Kidney (tissue), 14 donors: ENCODE results near the gene TM9SF3. TPM values are rescaled to one million over a fixed set of nuclear protein-coding genes. Genes with fewer than 3 reads are reported as not detected.

Experiments
- DNase-seq, 5 donors: peaks; one replicate each; pipeline ENCODE4 v3.0.0-alpha.2; 2013 to 2020
- FAIRE-seq: peaks from 2 replicates; lab custom pipeline; 2012; peaks lifted over from hg19 to GRCh38; lab: Jason Lieb, UNC
- H3K27ac ChIP-seq, 2 donors: one replicate each; pipeline ENCODE4 v1.7.0; 2013; ENCODE audit warnings: low read depth in 2 of 2, low read length in 2 of 2, inconsistent platforms in 1 of 2
- H3K27me3 ChIP-seq: one replicate; pipeline ENCODE4 v1.7.1; 2013; ENCODE audit warnings: low read length, inconsistent platforms; ENCODE audit not compliant: control insufficient read depth, insufficient read depth
- H3K36me3 ChIP-seq, 3 donors: one replicate each; pipeline versions ENCODE4 v1.7.0 to v1.7.1; 2013; ENCODE audit warnings: low read length in 3 of 3, control low read depth in 1 of 3, inconsistent platforms in 1 of 3; ENCODE audit not compliant: insufficient read depth in 3 of 3, control insufficient read depth in 2 of 3
- H3K4me1 ChIP-seq, 3 donors: one replicate each; pipeline versions ENCODE4 v1.7.0 to v1.7.1; 2013; ENCODE audit warnings: low read length in 3 of 3, inconsistent platforms in 1 of 3, low read depth in 1 of 3; ENCODE audit not compliant: control insufficient read depth in 2 of 3, insufficient read depth in 2 of 3
- H3K4me3 ChIP-seq, 3 donors: one replicate each; pipeline versions ENCODE4 v1.7.0 to v1.8.1; 2013; ENCODE audit warnings: low read length in 3 of 3, control low read depth in 1 of 3, inconsistent platforms in 1 of 3
- H3K9ac ChIP-seq, 3 donors: one replicate each; pipeline versions ENCODE4 v1.7.0 to v1.7.1; 2013; ENCODE audit warnings: low read length in 3 of 3, control low read depth in 1 of 3, inconsistent platforms in 1 of 3
- H3K9me3 ChIP-seq, 3 donors: one replicate each; pipeline versions ENCODE4 v1.7.0 to v1.7.1; 2013; ENCODE audit warnings: low read length in 3 of 3, control low read depth in 1 of 3, inconsistent platforms in 1 of 3; ENCODE audit not compliant: control insufficient read depth in 2 of 3, insufficient read depth in 1 of 3
- intact Hi-C: fragments of 100-400 bp; cut with DNase I; formaldehyde crosslinking; loops from one replicate; pipeline ENCODE4 v1.11.1; 2022
- polyA plus RNA-seq: library from polyadenylated mRNA; stranded (reverse); fragments of 350-450 nt; fragmentation: Illumina TruSeq; extraction: RNeasy Lipid Tissue Mini Kit (QIAGEN cat#74804); gene quantifications from one replicate; pipeline ENCODE4 v1.2.3, GENCODE V29; 2014; ENCODE audit warnings: low read depth, low replicate concordance; ENCODE audit not compliant: insufficient read depth
- total RNA-seq: library from RNA; stranded (reverse); fragmentation: NEBNext Ultra II Directional; extraction: Animal tissue kit (Norgen Biotek cat#: 25700); gene quantifications from one replicate; pipeline ENCODE4 v1.2.1, GENCODE V29; 2021
- TF ChIP-seq, protein P1 (sequence below): IDR thresholded peaks from 3 replicates; pipeline ENCODE4 v1.5.1; 2012; ENCODE audit warnings: mild to moderate bottlenecking, moderate library complexity, borderline replicate concordance; ENCODE audit not compliant: insufficient read depth; ENCODE audit errors: extremely low read depth
- donor health status: control.
- donor health status: control.
- donor health status: control.
- donor health status: control.
- donor health status: control.
- donor health status: DM: yes; HTN: yes; CAD: no.
- donor health status: Normal renal cell carcinoma (clear cell type).

Gene TM9SF3
- total and polyA plus RNA-seq, 2 donors from 2014 or later = 42.7 to 144 TPM

DNA sequence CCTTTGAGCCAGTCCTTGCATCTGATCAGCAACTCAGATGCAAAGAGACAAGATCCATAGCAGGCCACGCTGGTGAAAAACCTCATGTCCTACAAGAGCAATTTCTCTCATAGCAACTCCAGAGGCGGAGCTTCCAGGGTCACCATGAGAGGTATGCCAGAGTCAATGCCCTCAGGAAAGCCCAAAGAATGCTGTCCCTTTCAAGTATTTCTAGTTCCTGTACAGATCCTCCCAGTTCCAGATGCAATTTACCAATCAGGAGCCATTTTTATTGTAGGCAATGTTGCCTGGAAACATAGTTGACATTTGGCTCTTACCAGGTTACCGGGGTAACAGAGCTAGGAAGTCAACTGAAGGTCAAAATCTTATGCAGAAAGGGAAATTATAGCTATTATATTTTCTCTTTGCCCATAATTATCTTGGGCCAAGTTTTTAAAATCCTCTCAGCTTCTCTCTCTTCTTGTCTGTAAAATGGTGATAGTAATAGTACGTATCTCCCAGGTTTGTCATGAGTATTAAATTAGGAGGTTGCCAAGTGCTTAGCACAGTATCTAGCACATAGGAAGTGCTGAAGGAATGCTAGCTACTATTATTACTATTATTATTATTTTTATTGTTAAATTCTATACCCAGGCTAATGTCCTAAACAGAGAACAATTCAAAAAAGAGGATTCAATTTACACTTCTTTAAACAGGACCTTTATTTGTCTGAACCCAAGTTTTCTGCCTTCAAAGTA lies 46.3 kb upstream of the TM9SF3 start:
- FAIRE-seq = no peak
- DNase-seq = peak in 4 of 5 donors; percentile 45 to 70 (median 58)
- H3K9ac ChIP-seq = no peak overlapping the region
- no peak overlapping the region for H3K4me3 ChIP-seq
- no peaks in the 10 kb centered on the region for H3K27me3 ChIP-seq
- peaks cover 0 to 25% (median 0%) of the 10 kb centered on the region in 3 donors for H3K4me1 ChIP-seq
- TF ChIP-seq, protein P1, sequence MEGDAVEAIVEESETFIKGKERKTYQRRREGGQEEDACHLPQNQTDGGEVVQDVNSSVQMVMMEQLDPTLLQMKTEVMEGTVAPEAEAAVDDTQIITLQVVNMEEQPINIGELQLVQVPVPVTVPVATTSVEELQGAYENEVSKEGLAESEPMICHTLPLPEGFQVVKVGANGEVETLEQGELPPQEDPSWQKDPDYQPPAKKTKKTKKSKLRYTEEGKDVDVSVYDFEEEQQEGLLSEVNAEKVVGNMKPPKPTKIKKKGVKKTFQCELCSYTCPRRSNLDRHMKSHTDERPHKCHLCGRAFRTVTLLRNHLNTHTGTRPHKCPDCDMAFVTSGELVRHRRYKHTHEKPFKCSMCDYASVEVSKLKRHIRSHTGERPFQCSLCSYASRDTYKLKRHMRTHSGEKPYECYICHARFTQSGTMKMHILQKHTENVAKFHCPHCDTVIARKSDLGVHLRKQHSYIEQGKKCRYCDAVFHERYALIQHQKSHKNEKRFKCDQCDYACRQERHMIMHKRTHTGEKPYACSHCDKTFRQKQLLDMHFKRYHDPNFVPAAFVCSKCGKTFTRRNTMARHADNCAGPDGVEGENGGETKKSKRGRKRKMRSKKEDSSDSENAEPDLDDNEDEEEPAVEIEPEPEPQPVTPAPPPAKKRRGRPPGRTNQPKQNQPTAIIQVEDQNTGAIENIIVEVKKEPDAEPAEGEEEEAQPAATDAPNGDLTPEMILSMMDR = no peak
- no peaks in the 10 kb centered on the region for H3K36me3 ChIP-seq
- no peaks in the 10 kb centered on the region for H3K9me3 ChIP-seq
- no peak overlapping the region for H3K27ac ChIP-seq
- intact Hi-C loops = no loop called here

DNA sequence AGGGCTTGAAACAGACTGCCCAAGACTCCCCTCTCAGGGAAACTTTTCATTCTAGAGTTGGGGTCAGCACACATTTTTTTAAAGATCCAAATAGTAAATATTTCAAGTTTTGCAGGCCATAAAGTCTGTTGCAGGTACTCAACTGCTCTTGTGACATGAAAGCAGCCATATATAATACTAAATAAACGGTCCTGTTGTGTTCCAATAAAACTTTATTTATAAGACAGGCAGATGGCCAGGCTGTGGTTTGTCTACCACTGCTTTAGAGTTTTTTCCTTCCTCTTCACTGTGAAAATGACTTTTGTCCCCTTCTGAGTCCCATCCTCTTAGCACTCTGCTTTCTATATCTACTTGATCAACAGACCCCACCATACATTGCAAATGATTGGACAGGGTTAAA lies 40.5 kb upstream of the TM9SF3 start:
- intact Hi-C loops = no loop called here
- no peak overlapping the region for H3K4me3 ChIP-seq
- FAIRE-seq = no peak
- no peak overlapping the region for H3K9ac ChIP-seq
- DNase-seq = no peak
- no peaks in the 10 kb centered on the region for H3K4me1 ChIP-seq
- H3K36me3 ChIP-seq = no peaks in the 10 kb centered on the region
- TF ChIP-seq, protein P1 = no peak
- no peaks in the 10 kb centered on the region for H3K27me3 ChIP-seq
- H3K9me3 ChIP-seq = no peaks in the 10 kb centered on the region
- H3K27ac ChIP-seq = no peak overlapping the region

DNA sequence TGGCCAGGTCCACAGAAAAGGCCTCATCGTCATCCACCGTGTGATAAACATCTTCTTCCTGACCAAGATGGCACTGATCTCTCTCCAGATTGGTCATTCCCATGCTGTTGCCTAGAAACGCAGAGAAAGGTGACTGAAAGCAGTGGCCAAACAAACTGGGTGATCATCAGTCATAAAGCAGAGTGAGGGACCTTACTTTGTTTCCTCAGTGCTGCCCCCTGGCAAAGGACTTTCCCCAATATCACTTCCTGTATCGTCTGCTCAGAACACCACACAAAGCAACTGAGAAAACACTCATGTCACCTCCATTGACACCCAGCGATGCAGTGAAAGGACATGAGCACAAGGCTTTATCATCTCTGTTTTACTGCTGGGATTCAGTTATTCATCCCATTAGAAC lies 40.0 kb upstream of the TM9SF3 start:
- intact Hi-C loops = no loop called here
- Histone ChIP-seq H3K4me3 (no peak overlapping the region), H3K36me3 (no peaks in the 10 kb centered on the region), H3K4me1 (no peaks in the 10 kb centered on the region), H3K9ac (no peak overlapping the region), H3K27me3 (no peaks in the 10 kb centered on the region), H3K27ac (no peak overlapping the region), H3K9me3 (no peaks in the 10 kb centered on the region)
- FAIRE-seq (no peak), DNase-seq (no peak)
- TF ChIP-seq, protein P1 = no peak
